Kidney epithelial cell (primary cell): ENCODE data around the gene TMEM150B. TPM values are rescaled to one million over a fixed set of nuclear protein-coding genes. Genes with fewer than 3 reads are reported as not detected.

Experiments
- DNase-seq: peaks from one replicate; pipeline ENCODE4 v3.0.0-alpha.2; 2010; ENCODE audit warnings: low read depth
- H3K27me3 ChIP-seq: 2 replicates; pipeline ENCODE4 v1.6.0; 2011; ENCODE audit warnings: low read length; ENCODE audit not compliant: control insufficient read depth, insufficient read depth
- H3K36me3 ChIP-seq: 2 replicates; pipeline ENCODE4 v1.5.1; 2011; ENCODE audit warnings: low read length; ENCODE audit not compliant: control insufficient read depth, insufficient read depth
- H3K4me3 ChIP-seq: 2 replicates; pipeline ENCODE4 v1.5.1; 2011; ENCODE audit warnings: low read depth, mild to moderate bottlenecking, control low read depth, low read length
- total RNA-seq: library from RNA; depleted of rRNA; stranded (reverse); fragments of >200 nt; gene quantifications from 2 replicates; pipeline ENCODE4 v1.2.3, GENCODE V29; 2015
- TF ChIP-seq, protein P1 (sequence below): IDR thresholded peaks from 2 replicates; pipeline ENCODE4 v1.5.1; 2011; ENCODE audit warnings: mild to moderate bottlenecking, moderate library complexity, low read length, control low read depth, inconsistent platforms; ENCODE audit not compliant: insufficient read depth, poor library complexity, severe bottlenecking

The TMEM150B gene
- total RNA-seq, 1 donor from 2014 or later: not detected

DNA sequence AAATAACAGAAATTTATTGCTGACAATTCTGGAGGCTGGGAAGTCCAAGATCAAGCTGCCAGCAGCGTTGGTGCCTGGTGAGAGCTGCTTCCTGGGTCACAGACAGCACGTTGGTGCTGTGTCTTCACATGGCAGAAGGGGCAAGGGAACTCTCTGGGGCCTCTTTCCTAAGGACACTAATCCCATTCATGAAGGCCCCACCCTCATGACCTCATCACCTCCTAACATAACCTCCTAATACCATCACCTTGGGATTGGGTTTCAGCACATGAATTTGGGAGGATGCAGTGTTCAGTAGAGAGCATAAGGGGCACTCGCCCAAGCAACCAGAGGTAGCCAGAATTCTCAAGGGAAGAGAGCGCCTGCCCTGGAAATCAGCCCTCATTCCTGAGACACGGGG lies 15.7 kb downstream of the TMEM150B start:
- no peak overlapping the region for H3K4me3 ChIP-seq
- DNase-seq: no peak
- H3K36me3 ChIP-seq: peaks cover 2% of the 10 kb centered on the region
- peaks cover 2% of the 10 kb centered on the region for H3K27me3 ChIP-seq
- TF ChIP-seq, protein P1, sequence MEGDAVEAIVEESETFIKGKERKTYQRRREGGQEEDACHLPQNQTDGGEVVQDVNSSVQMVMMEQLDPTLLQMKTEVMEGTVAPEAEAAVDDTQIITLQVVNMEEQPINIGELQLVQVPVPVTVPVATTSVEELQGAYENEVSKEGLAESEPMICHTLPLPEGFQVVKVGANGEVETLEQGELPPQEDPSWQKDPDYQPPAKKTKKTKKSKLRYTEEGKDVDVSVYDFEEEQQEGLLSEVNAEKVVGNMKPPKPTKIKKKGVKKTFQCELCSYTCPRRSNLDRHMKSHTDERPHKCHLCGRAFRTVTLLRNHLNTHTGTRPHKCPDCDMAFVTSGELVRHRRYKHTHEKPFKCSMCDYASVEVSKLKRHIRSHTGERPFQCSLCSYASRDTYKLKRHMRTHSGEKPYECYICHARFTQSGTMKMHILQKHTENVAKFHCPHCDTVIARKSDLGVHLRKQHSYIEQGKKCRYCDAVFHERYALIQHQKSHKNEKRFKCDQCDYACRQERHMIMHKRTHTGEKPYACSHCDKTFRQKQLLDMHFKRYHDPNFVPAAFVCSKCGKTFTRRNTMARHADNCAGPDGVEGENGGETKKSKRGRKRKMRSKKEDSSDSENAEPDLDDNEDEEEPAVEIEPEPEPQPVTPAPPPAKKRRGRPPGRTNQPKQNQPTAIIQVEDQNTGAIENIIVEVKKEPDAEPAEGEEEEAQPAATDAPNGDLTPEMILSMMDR: no peak

DNA sequence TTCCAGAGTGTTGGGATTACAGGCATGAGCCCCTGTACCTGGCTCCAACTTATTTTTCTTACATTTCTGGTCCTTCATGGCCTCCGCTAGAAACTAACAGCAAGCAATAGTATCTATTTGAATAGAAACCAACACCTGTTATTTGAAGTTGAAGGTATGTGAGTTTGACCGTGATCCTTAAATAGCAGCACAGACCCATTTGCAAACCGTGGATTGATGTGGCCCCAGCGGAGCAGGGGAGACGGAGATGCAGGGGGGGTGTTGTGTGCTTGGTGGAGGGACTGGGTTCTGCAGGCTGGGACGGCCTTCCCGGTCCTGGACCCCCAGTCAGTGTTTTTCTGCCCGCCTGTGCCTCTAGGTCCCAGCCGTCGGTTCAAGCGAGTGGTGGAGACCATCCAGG lies 16.9 kb downstream of the TMEM150B start:
- Histone ChIP-seq H3K36me3 (peaks cover 2% of the 10 kb centered on the region), H3K4me3 (no peak overlapping the region), H3K27me3 (no peaks in the 10 kb centered on the region)
- TF ChIP-seq, protein P1: no peak
- no peak for DNase-seq

DNA sequence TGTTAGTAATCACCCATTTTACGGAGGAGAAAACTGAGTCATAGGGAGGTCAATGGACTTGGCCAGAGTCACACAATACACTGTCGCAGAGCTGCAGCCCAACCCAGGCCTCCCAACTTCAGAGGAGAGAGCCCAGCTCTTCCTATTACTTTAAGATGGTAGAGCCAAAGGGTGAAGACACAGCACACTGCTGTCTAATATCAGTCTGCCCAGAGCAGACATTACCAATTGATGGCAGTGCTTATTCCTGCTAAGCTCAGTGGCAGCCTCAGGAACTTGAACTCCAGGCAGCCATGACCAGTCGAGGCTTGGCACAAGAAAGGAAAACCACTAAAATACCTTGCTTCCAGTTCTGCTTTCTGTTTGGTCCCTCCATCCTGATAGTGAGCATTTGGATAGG lies 18.4 kb downstream of the TMEM150B start:
- DNase-seq: no peak
- no peak overlapping the region for H3K4me3 ChIP-seq
- H3K27me3 ChIP-seq: no peaks in the 10 kb centered on the region
- H3K36me3 ChIP-seq: peaks cover 3% of the 10 kb centered on the region
- TF ChIP-seq, protein P1: no peak

DNA sequence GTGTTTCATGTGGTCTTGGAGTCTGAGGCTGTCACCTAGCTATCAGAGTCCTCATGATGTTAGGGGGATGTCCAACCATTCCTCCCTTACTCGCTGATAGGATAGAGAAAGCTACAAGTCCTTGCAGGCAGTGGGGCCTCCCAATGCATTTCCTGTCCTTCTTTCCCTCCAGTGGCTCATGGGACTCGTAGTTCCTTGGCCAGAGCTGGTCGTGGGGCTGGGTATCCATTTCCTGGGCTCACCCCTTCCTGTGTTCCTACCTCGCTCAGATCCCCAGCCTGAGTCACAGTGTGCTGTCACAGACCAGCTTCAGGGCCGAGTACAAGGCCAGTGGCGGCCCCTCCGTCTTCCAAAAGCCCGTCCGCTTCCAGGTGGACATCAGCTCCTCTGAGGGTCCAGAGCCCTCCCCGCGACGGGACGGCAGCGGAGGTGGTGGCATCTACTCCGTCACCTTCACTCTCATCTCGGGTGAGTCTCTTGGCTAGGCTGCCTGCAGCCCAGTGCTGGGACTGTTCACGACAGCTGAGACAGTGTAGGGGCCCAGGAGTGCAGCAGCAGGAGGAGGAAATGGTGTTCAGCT lies 19.1 kb downstream of the TMEM150B start:
- Histone ChIP-seq H3K36me3 (peaks cover 3% of the 10 kb centered on the region), H3K4me3 (no peak overlapping the region), H3K27me3 (no peaks in the 10 kb centered on the region)
- TF ChIP-seq, protein P1: no peak
- DNase-seq: no peak

DNA sequence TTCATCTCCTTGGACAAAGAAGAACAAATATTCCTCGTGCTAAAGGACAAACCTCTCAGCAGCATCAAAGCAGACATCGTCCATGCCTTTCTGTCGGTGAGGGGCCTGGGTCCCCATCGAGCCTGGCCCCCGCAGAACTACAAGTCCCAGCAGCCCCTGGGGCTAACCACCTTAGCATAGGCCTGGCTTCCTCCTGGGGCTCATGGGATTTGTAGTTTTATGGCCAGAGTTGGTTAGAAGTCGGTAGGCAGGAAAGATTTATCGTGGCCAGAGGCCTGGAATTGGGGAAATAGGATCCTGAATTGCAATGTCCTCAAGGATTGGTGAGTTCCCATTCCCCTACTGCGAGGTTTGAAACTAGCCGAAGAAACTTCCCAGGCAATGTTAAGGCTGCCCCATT lies 19.6 kb downstream of the TMEM150B start:
- peaks cover 3% of the 10 kb centered on the region for H3K36me3 ChIP-seq
- DNase-seq: no peak
- H3K4me3 ChIP-seq: no peak overlapping the region
- TF ChIP-seq, protein P1: no peak
- no peaks in the 10 kb centered on the region for H3K27me3 ChIP-seq

DNA sequence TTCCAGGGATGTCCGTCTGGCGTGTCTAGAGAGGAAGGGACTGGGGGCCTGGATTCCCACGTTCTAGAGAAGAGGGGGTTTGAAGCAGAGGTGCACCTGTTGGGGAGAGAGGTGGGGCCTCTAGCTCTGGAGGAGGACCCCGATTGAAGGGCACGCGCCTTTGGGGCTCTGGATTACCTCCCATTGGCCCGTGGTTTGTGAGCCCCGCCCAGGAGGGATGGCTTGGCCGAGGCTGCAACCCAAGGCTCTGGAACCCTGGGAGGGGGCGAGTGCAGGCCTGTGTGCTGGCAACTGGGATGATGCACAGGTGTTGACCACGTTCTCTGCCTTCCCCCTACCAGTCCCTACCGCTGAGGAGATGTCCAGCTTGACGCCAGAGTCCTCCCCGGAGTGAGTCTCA lies 20.2 kb downstream of the TMEM150B start:
- TF ChIP-seq, protein P1: no peak
- no peak overlapping the region for H3K4me3 ChIP-seq
- H3K36me3 ChIP-seq: peaks cover 3% of the 10 kb centered on the region
- H3K27me3 ChIP-seq: no peaks in the 10 kb centered on the region
- no peak for DNase-seq
